Testis (tissue), 3 donors: ENCODE results near the gene MAPKAP1. TPM values are rescaled to one million over a fixed set of nuclear protein-coding genes. Genes with fewer than 3 reads are reported as not detected.

Experiments
- DNase-seq: peaks from one replicate; pipeline ENCODE4 v3.0.0-alpha.2; 2019
- H3K27ac ChIP-seq, 2 donors: fragments of 200-600 bp; sonication (generic); one replicate each; pipeline ENCODE4 v1.5.1; 2019
- H3K27me3 ChIP-seq: fragments of 200-600 bp; sonication (generic); one replicate; pipeline ENCODE4 v1.5.1; 2019
- H3K36me3 ChIP-seq: fragments of 200-600 bp; sonication (generic); one replicate; pipeline ENCODE4 v1.5.1; 2017; ENCODE audit warnings: low read depth; ENCODE audit errors: missing control alignments
- H3K4me1 ChIP-seq: fragments of 200-600 bp; sonication (generic); one replicate; pipeline ENCODE4 v1.5.1; 2019
- H3K4me3 ChIP-seq, 2 donors: fragments of 200-600 bp; sonication (generic); one replicate each; pipeline ENCODE4 v1.5.1; 2017 to 2019
- H3K9me3 ChIP-seq: fragments of 200-600 bp; sonication (generic); one replicate; pipeline ENCODE4 v1.5.1; 2017
- CTCF ChIP-seq, 3 experiments: fragments of 450-650 bp in 2 of 3; fragments of 200-600 bp in 1 of 3; sonication (generic) in 1 of 3; IDR thresholded peaks; one replicate each; pipeline ENCODE4 v1.5.1; 2016 to 2019; ENCODE audit warnings: antibody characterized with exemption in 3 of 3, mild to moderate bottlenecking in 2 of 3, moderate library complexity in 1 of 3
- POLR2A ChIP-seq: fragments of 450-650 bp; IDR thresholded peaks from one replicate; pipeline ENCODE4 v1.6.1; 2017; ENCODE audit warnings: antibody characterized with exemption, mild to moderate bottlenecking, moderate library complexity
- WGBS, 2 donors: methylation state at CpG; one replicate each; pipeline ENCODE4 v1.1.5; 2018; 5-methylcytosine and 5-hydroxymethylcytosine counted together
- intact Hi-C: fragments of 100-400 bp; cut with DNase I; formaldehyde crosslinking; loops from one replicate; pipeline ENCODE4 v1.15.1; 2023; ENCODE audit warnings: low total_unique reads
- polyA plus RNA-seq: library from polyadenylated mRNA; stranded (reverse); fragments of 350-450 nt; fragmentation: Illumina TruSeq; extraction: RNeasy Lipid Tissue Mini Kit (QIAGEN cat#74804); gene quantifications from one replicate; pipeline ENCODE4 v1.2.3, GENCODE V29; 2014; ENCODE audit warnings: low read depth, low replicate concordance; ENCODE audit not compliant: insufficient read depth
- total RNA-seq, 2 donors: library from RNA; depleted of rRNA; stranded (reverse); fragments of >200 nt; gene quantifications; one replicate each; pipeline ENCODE4 v1.2.3, GENCODE V29; 2016

The MAPKAP1 gene
- total and polyA plus RNA-seq, 3 donors from 2014 or later, result 112 to 135 (median 115) TPM

GRCh38 chr9:125746017-125746773 is 39.2 kb upstream of the MAPKAP1 start:
- H3K36me3 ChIP-seq, result no peaks in the 10 kb centered on the region
- peak overlapping the region; percentile 66 to 75 for H3K4me3 ChIP-seq
- peaks cover 8% of the 10 kb centered on the region for H3K4me1 ChIP-seq
- 0 to 1% methylated on average over 6 to 57 of the region's 79 CpGs for WGBS, 2 donors
- DNase-seq, result peak; percentile 97
- no peak for TF ChIP-seq POLR2A
- no peak for TF ChIP-seq CTCF (IDR thresholded peaks at IDR 0.05)
- no peaks in the 10 kb centered on the region for H3K9me3 ChIP-seq
- intact Hi-C loops, result no loop called here
- H3K27me3 ChIP-seq, result no peaks in the 10 kb centered on the region
- H3K27ac ChIP-seq, result peak overlapping the region; percentile 76 to 89

GRCh38 chr9:125745682-125746016 is 38.6 kb upstream of the MAPKAP1 start:
- Histone ChIP-seq H3K4me1 (peaks cover 8% of the 10 kb centered on the region), H3K9me3 (no peaks in the 10 kb centered on the region), H3K27ac (peak overlapping the region in 1 of 2 donors; percentile 89), H3K27me3 (no peaks in the 10 kb centered on the region), H3K36me3 (no peaks in the 10 kb centered on the region), H3K4me3 (peak overlapping the region; percentile 66 to 75)
- WGBS, 2 donors, result 10 to 12% methylated on average over 6 of the region's 6 CpGs
- intact Hi-C loops, result no loop called here
- no peak for DNase-seq
- TF ChIP-seq CTCF (IDR thresholded peaks at IDR 0.05) (no peak), POLR2A (no peak)

GRCh38 chr9:125745018-125745417 is 38.0 kb upstream of the MAPKAP1 start:
- H3K4me3 ChIP-seq, result no peak overlapping the region
- intact Hi-C loops, result no loop called here
- H3K9me3 ChIP-seq, result no peaks in the 10 kb centered on the region
- peaks cover 4% of the 10 kb centered on the region for H3K4me1 ChIP-seq
- H3K27ac ChIP-seq, result no peak overlapping the region
- TF ChIP-seq POLR2A (no peak), CTCF (IDR thresholded peaks at IDR 0.05) (no peak)
- H3K27me3 ChIP-seq, result no peaks in the 10 kb centered on the region
- H3K36me3 ChIP-seq, result no peaks in the 10 kb centered on the region
- DNase-seq, result no peak
- 21 to 31% methylated on average over 1 of the region's 1 CpG for WGBS, 2 donors

- Histone ChIP-seq H3K4me1 (peaks cover 3% of the 10 kb centered on the region), H3K36me3 (no peaks in the 10 kb centered on the region), H3K27me3 (no peaks in the 10 kb centered on the region), H3K9me3 (no peaks in the 10 kb centered on the region), H3K4me3 (no peak overlapping the region), H3K27ac (no peak overlapping the region)
- no peak for DNase-seq
- no peak for TF ChIP-seq CTCF (IDR thresholded peaks at IDR 0.05)
- TF ChIP-seq POLR2A, result no peak
- intact Hi-C loops, result no loop called here
- WGBS, 2 donors, result 61 to 78% methylated on average over 5 of the region's 5 CpGs
Measured at GRCh38 chr9:125744616-125745015, 37.6 kb upstream of the MAPKAP1 start.
